MCF 10A (cell line): ENCODE results near the gene FBF1. TPM values are rescaled to one million over a fixed set of nuclear protein-coding genes. Genes with fewer than 3 reads are reported as not detected.

Experiments used
- BruUV-seq: library from RNA; stranded (reverse); fragments of 400-500 nt; replicated peaks from 2 replicates; lab custom pipeline; 2021; lab: Mats Ljungman, UMichigan
- CTCF ChIA-PET: fragments of 300-600 bp; sonication (Branson Sonifier 250); formaldehyde crosslinking; extraction: SDS; loops from one replicate; lab custom pipeline; 2021; ENCODE audit warnings: antibody characterized with exemption, inconsistent platforms; lab: Yijun Ruan, JAX
- POLR2A ChIA-PET: fragments of 300-600, 350-650 bp; sonication (Branson Sonifier 250); formaldehyde crosslinking; extraction: SDS; loops from one replicate; lab custom pipeline; 2020; ENCODE audit warnings: antibody characterized with exemption, inconsistent platforms; lab: Yijun Ruan, JAX
- DNase-seq: peaks from one replicate; pipeline ENCODE4 v3.0.0-alpha.2; 2018; ENCODE audit not compliant: unreplicated experiment
- H3K27ac Mint-ChIP-seq: one replicate; pipeline ENCODE4 v1.8.0; 2022; ENCODE audit warnings: mild to moderate bottlenecking, low read depth, mixed read lengths; ENCODE audit not compliant: unreplicated experiment
- H3K27me3 Mint-ChIP-seq: one replicate; pipeline ENCODE4 v1.8.0; 2022; ENCODE audit warnings: mixed read lengths; ENCODE audit not compliant: insufficient read depth, unreplicated experiment
- H3K36me3 Mint-ChIP-seq: one replicate; pipeline ENCODE4 v1.8.0; 2022; ENCODE audit warnings: mild to moderate bottlenecking, moderate library complexity, mixed read lengths; ENCODE audit not compliant: insufficient read depth, unreplicated experiment
- H3K4me1 Mint-ChIP-seq: one replicate; pipeline ENCODE4 v1.8.0; 2022; ENCODE audit warnings: mixed read lengths; ENCODE audit not compliant: insufficient read depth, unreplicated experiment
- H3K4me3 Mint-ChIP-seq: one replicate; pipeline ENCODE4 v1.8.0; 2022; ENCODE audit warnings: mild to moderate bottlenecking, moderate library complexity, mixed read lengths; ENCODE audit not compliant: unreplicated experiment
- H3K9me3 Mint-ChIP-seq: one replicate; pipeline ENCODE4 v1.8.0; 2022; ENCODE audit warnings: mixed read lengths; ENCODE audit not compliant: unreplicated experiment
- intact Hi-C: fragments of 100-400 bp; cut with micrococcal nuclease; formaldehyde crosslinking; loops from 2 replicates; pipeline ENCODE4 v1.14.1; 2022
- total RNA-seq: library from RNA; stranded (reverse); gene quantifications from 2 replicates; pipeline ENCODE4 v1.2.3, GENCODE V29; 2022
- TF ChIP-seq, protein P1 (sequence below): fragments of 200-600 bp; IDR thresholded peaks from one replicate; pipeline ENCODE4 v1.8.0; 2022; ENCODE audit warnings: antibody characterized with exemption, mild to moderate bottlenecking; ENCODE audit not compliant: unreplicated experiment

The FBF1 gene
- total RNA-seq, 1 experiment from 2014 or later = 14.0 TPM

DNA sequence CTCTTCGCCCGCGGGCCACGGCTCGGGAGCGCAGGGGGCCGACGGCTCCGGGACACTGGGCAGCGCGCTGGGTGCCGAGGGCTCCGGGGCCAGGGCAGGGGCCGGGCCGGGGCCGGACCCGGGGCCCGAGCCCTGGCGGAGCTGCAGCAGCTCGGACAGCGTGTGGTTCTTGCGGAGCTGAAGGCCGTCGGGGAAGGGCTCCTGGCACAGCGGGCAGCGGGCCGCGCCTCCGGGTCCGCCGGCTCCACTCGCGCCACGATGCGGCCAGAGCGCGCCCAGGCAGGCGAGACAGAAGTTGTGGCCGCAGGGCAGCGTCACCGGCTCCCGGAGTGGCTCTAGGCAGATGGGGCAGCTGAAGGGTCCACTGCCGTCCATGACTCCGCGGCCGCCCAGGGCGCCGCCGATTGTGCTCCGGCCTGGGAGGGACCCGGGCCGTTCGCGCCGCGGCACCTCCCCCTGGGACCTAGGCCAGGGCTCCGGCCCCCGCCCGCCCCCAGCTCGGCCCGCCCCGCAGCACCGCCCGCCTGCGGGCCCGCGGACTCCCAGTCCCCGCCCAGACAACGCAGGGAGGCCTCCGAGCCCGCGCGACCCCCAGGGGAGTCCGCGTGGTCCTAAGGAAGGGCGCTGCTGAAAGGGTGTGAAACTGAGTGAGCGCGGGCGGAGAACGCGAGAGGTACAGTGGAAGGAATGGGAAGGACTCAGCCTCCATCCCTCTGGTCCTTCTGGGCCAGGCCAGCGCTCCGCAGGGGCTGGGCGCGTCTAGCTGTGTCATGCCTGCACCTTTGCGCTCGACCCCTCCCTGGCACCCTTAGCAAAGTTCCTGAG, 62.5 kb downstream of the FBF1 start, which contains the start of gene TRIM47:
TSS of gene TRIM47 (minus strand) at position 408 of the 825 bp plus-strand sequence. CDS start at position 375, 33 bp downstream.
- CTCF ChIA-PET = interaction anchor here (0.6 to 4.6 kb wide), 12 partner anchors 8 to 470 kb away, joined by 3 to 36 read pairs (median 3); partner anchors contain the start of genes MRPL38 and WBP2

DNA sequence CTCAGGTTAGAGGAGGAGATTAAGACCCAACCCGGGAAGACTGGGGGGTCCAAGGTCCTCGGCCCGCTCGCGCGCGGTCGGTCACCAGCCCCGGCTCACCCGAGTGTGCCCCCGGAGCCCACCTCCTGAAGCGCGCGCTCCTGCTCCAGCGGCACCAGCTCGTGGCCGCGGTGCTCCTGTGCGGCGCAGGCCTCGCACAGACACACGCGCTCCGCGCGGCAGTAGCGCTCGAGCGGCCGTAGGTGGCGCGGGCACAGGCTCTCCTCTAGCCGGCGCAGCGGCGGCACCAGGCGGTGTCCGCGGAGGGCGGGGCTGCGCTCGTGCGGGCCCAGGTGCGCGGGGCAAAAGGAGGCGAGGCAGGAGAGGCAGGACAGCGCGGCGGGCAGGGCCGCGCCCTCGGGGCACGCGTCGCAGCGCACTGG, 63.1 kb downstream of the FBF1 start:
- DNase-seq = peak; percentile 76
- H3K9me3 Mint-ChIP-seq = no peaks in the 10 kb centered on the region
- intact Hi-C loops = loop anchor here (2.0 kb wide), 1 partner anchor 99 kb away; a partner anchor contains a TSS
- H3K27me3 Mint-ChIP-seq = no peaks in the 10 kb centered on the region
- CTCF ChIA-PET = interaction anchor here (0.5 to 4.6 kb wide), 16 partner anchors 9 to 310 kb away, joined by 3 to 36 read pairs (median 3); partner anchors contain the start of genes MRPL38, TRIM65 and WBP2
- TF ChIP-seq, protein P1, sequence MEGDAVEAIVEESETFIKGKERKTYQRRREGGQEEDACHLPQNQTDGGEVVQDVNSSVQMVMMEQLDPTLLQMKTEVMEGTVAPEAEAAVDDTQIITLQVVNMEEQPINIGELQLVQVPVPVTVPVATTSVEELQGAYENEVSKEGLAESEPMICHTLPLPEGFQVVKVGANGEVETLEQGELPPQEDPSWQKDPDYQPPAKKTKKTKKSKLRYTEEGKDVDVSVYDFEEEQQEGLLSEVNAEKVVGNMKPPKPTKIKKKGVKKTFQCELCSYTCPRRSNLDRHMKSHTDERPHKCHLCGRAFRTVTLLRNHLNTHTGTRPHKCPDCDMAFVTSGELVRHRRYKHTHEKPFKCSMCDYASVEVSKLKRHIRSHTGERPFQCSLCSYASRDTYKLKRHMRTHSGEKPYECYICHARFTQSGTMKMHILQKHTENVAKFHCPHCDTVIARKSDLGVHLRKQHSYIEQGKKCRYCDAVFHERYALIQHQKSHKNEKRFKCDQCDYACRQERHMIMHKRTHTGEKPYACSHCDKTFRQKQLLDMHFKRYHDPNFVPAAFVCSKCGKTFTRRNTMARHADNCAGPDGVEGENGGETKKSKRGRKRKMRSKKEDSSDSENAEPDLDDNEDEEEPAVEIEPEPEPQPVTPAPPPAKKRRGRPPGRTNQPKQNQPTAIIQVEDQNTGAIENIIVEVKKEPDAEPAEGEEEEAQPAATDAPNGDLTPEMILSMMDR = peak; percentile 34
- POLR2A ChIA-PET = interaction anchor here (0.5 to 6.7 kb wide), 25 partner anchors 12 to 858 kb away, joined by 3 to 164 read pairs (median 6); partner anchors contain the start of genes ACOX1, GALK1, ITGB4 and MRPL38
- no TSS peak for BruUV-seq
- peaks cover 28% of the 10 kb centered on the region for H3K36me3 Mint-ChIP-seq
- peaks cover 13% of the 10 kb centered on the region for H3K4me1 Mint-ChIP-seq
- H3K4me3 Mint-ChIP-seq = peak overlapping the region; percentile 86
- H3K27ac Mint-ChIP-seq = peak overlapping the region; percentile 89

More for the DNA sequence above, 62.5 kb downstream of the FBF1 start, which contains the start of gene TRIM47:
- TF ChIP-seq, protein P1 = no peak
- Mint-ChIP-seq H3K4me1 (peaks cover 13% of the 10 kb centered on the region), H3K9me3 (no peaks in the 10 kb centered on the region), H3K36me3 (peaks cover 25% of the 10 kb centered on the region), H3K27ac (peak within 1 kb of the TSS; percentile 89), H3K27me3 (no peaks in the 10 kb centered on the region), H3K4me3 (peak within 1 kb of the TSS; percentile 86)
- BruUV-seq = no TSS peak
- POLR2A ChIA-PET = interaction anchor here (0.6 to 6.7 kb wide), 23 partner anchors 11 to 387 kb away, joined by 3 to 164 read pairs (median 5); partner anchors contain the start of genes ACOX1, GALK1, MRPL38 and RECQL5
- DNase-seq = peak; percentile 64
- intact Hi-C loops = no loop called here

DNA sequence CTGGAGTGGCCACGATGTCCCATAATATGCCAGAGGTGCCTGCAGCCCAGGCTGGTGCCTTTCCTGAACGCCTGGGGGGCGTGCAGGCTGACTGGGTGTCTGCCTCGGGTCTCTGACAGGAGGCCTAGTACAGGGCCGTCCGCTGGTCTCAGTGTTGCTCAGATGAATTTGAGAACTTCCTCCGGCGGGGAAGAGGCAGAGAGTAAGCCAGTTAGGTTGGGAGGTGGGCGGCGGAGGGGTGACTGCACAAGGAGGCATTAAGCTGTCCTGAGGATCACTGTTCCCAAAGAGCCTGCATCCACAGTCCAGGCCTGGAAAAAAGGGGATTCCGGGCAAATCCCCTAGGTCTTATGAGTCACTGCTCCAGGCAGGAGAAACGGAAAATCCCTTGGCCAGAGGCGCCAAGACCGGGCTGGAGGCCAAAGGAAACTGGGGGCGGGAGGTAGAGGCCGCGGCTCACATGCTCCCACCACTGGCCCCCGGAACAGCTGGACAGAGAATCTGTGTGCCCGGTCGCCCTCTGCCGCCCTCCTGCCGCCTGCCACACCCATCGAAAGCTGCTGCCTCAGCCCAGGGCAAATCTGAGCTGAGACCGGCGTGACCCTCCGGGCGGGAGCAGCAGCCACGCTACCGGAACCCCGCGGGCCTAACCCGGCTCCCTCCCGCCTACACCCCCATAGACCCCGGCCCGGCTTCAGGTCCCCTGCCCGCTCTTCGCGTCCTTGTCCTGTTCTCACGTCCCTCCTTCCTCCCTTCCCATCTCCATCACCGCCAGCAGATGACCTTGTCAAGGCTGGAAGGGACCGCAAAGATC, 63.7 kb downstream of the FBF1 start:
- Mint-ChIP-seq H3K4me1 (peaks cover 13% of the 10 kb centered on the region), H3K9me3 (no peaks in the 10 kb centered on the region), H3K27me3 (no peaks in the 10 kb centered on the region), H3K36me3 (peaks cover 28% of the 10 kb centered on the region), H3K27ac (peak overlapping the region; percentile 89), H3K4me3 (peak overlapping the region; percentile 86)
- ChIA-PET POLR2A (interaction anchor here (0.5 to 6.7 kb wide), 22 partner anchors 9 to 858 kb away, joined by 3 to 164 read pairs (median 6); partner anchors contain the start of genes GALK1, ITGB4, MRPL38 and RECQL5), CTCF (interaction anchor here (0.5 to 4.6 kb wide), 16 partner anchors 9 to 309 kb away, joined by 3 to 36 read pairs (median 4); partner anchors contain the start of genes MRPL38, TRIM65 and WBP2)
- peak; percentile 98 for DNase-seq
- no TSS peak for BruUV-seq
- intact Hi-C loops = loop anchor here (2.0 kb wide), 1 partner anchor 98 kb away; a partner anchor contains a TSS
- TF ChIP-seq, protein P1 = no peak
